H9 (cell line): ENCODE measurements around the gene KRT81. TPM values are rescaled to one million over a fixed set of nuclear protein-coding genes. Genes with fewer than 3 reads are reported as not detected.
A peak's percentile ranks its signal among the peaks of the same experiment; 100 is the strongest.

Experiments used
- DNase-seq: peaks from one replicate; pipeline ENCODE4 v3.0.0-alpha.2; 2017
- H2AFZ ChIP-seq: one replicate; pipeline ENCODE4 v1.6.1; 2013; ENCODE audit warnings: mild to moderate bottlenecking, low read length, control low read depth, moderate library complexity
- H2AK5ac ChIP-seq: 2 replicates; pipeline ENCODE4 v1.6.1; 2013; ENCODE audit warnings: low read length, control low read depth, mixed read lengths; ENCODE audit not compliant: insufficient read length
- H2BK120ac ChIP-seq: one replicate; pipeline ENCODE4 v1.6.1; 2013; ENCODE audit warnings: low read depth, mild to moderate bottlenecking, low read length, control low read depth, inconsistent platforms; ENCODE audit not compliant: poor library complexity, severe bottlenecking
- H2BK12ac ChIP-seq: 2 replicates; pipeline ENCODE4 v1.6.1; 2013; ENCODE audit warnings: low read length, control low read depth, mixed read lengths, low read depth; ENCODE audit not compliant: insufficient read length
- H2BK15ac ChIP-seq: 2 replicates; pipeline ENCODE4 v1.6.1; 2013; ENCODE audit warnings: low read depth, low read length, control low read depth
- H2BK20ac ChIP-seq: one replicate; pipeline ENCODE4 v1.6.1; 2013; ENCODE audit warnings: low read depth, mild to moderate bottlenecking, low read length, control low read depth, inconsistent platforms; ENCODE audit not compliant: poor library complexity, severe bottlenecking
- H2BK5ac ChIP-seq: 2 replicates; pipeline ENCODE4 v1.6.1; 2013; ENCODE audit warnings: low read length, control low read depth, mixed read lengths; ENCODE audit not compliant: insufficient read length
- H3K14ac ChIP-seq: 2 replicates; pipeline ENCODE4 v1.6.1; 2013; ENCODE audit warnings: low read length, control low read depth; ENCODE audit not compliant: insufficient read depth
- H3K18ac ChIP-seq: 2 replicates; pipeline ENCODE4 v1.6.1; 2013; ENCODE audit warnings: low read depth, mild to moderate bottlenecking, mixed read lengths, low read length, control low read depth; ENCODE audit not compliant: insufficient read length
- H3K23ac ChIP-seq: 2 replicates; pipeline ENCODE4 v1.6.1; 2013; ENCODE audit warnings: low read length, control low read depth, mixed read lengths, low read depth; ENCODE audit not compliant: insufficient read length
- H3K23me2 ChIP-seq: 2 replicates; pipeline ENCODE4 v1.6.1; 2013; ENCODE audit warnings: low read depth, mild to moderate bottlenecking, mixed read lengths, low read length, control low read depth; ENCODE audit not compliant: insufficient read length, poor library complexity, severe bottlenecking
- H3K27ac ChIP-seq: 2 replicates; pipeline ENCODE4 v1.5.1; 2013; ENCODE audit warnings: low read length, control low read depth, mixed read lengths, low read depth; ENCODE audit not compliant: insufficient read length
- H3K27me3 ChIP-seq: 2 replicates; pipeline ENCODE4 v1.6.1; 2013; ENCODE audit warnings: low read length, control low read depth, inconsistent platforms; ENCODE audit not compliant: insufficient read depth
- H3K4ac ChIP-seq: 2 replicates; pipeline ENCODE4 v1.6.1; 2013; ENCODE audit warnings: low read depth, mild to moderate bottlenecking, control low read depth, inconsistent platforms, low read length, moderate library complexity
- H3K4me1 ChIP-seq: 2 replicates; pipeline ENCODE4 v1.6.1; 2013; ENCODE audit warnings: low read length, control low read depth, inconsistent platforms; ENCODE audit not compliant: insufficient read depth
- H3K4me2 ChIP-seq: 2 replicates; pipeline ENCODE4 v1.6.1; 2013; ENCODE audit warnings: low read length, control low read depth, mixed read lengths; ENCODE audit not compliant: insufficient read length, insufficient read depth
- H3K56ac ChIP-seq: 2 replicates; pipeline ENCODE4 v1.6.1; 2013; ENCODE audit warnings: low read depth, mild to moderate bottlenecking, mixed read lengths, low read length, control low read depth; ENCODE audit not compliant: insufficient read length
- H3K79me1 ChIP-seq: 2 replicates; pipeline ENCODE4 v1.6.1; 2013; ENCODE audit warnings: low read depth, mild to moderate bottlenecking, moderate library complexity, low read length, control low read depth, inconsistent platforms; ENCODE audit not compliant: insufficient read depth, poor library complexity, severe bottlenecking
- H3K79me2 ChIP-seq: 2 replicates; pipeline ENCODE4 v1.6.1; 2013; ENCODE audit warnings: low read length, control low read depth, inconsistent platforms; ENCODE audit not compliant: insufficient read depth
- H3K9ac ChIP-seq: 2 replicates; pipeline ENCODE4 v1.6.1; 2013; ENCODE audit warnings: low read length, control low read depth, mixed read lengths; ENCODE audit not compliant: insufficient read length; ENCODE audit errors: extremely low read depth
- H3K9me3 ChIP-seq: one replicate; pipeline ENCODE4 v1.6.1; 2013; ENCODE audit warnings: low read depth, low read length, inconsistent platforms; ENCODE audit not compliant: control insufficient read depth
- H3T11ph ChIP-seq: one replicate; pipeline ENCODE4 v1.6.1; 2013; ENCODE audit warnings: mild to moderate bottlenecking, low read length, control low read depth, inconsistent platforms
- H4K20me1 ChIP-seq: one replicate; pipeline ENCODE4 v1.6.1; 2013; ENCODE audit not compliant: control insufficient read depth, insufficient read length, insufficient read depth
- H4K5ac ChIP-seq: 2 replicates; pipeline ENCODE4 v1.6.1; 2013; ENCODE audit warnings: low read depth, mild to moderate bottlenecking, mixed read lengths, low read length, control low read depth; ENCODE audit not compliant: insufficient read length
- H4K8ac ChIP-seq: replicated peaks from 2 replicates; pipeline ENCODE4 v1.6.1; 2013; ENCODE audit warnings: low read length, control low read depth, mixed read lengths, low read depth; ENCODE audit not compliant: insufficient read length
- H4K91ac ChIP-seq: 2 replicates; pipeline ENCODE4 v1.6.1; 2013; ENCODE audit warnings: low read depth, mild to moderate bottlenecking, moderate library complexity, mixed read lengths, low read length, control low read depth; ENCODE audit not compliant: insufficient read length
- H3K27ac Mint-ChIP-seq, 3 experiments: 2 replicates in 2 of 3; 3 replicates in 1 of 3; pipeline ENCODE4 v1.8.0; 2020 to 2021; ENCODE audit warnings: mixed read lengths in 3 of 3, mild to moderate bottlenecking in 1 of 3, moderate library complexity in 1 of 3
- H3K27me3 Mint-ChIP-seq: 2 replicates; pipeline ENCODE4 v1.8.0; 2021; ENCODE audit warnings: low read depth, mild to moderate bottlenecking, moderate library complexity, mixed read lengths
- H3K36me3 Mint-ChIP-seq, 3 experiments: 2 replicates in 2 of 3; 3 replicates in 1 of 3; pipeline ENCODE4 v1.8.0; 2020 to 2021; ENCODE audit warnings: low read depth in 3 of 3, mixed read lengths in 3 of 3; ENCODE audit not compliant: insufficient read depth in 1 of 3
- H3K4me1 Mint-ChIP-seq, 2 experiments: 2 replicates each; pipeline ENCODE4 v1.8.0; 2020; ENCODE audit warnings: mixed read lengths in 2 of 2
- H3K4me3 Mint-ChIP-seq, 2 experiments: 2 replicates in 1 of 2; 3 replicates in 1 of 2; pipeline ENCODE4 v1.8.0; 2020 to 2021; ENCODE audit warnings: mild to moderate bottlenecking in 2 of 2, mixed read lengths in 2 of 2, moderate library complexity in 1 of 2
- H3K9me3 Mint-ChIP-seq, 2 experiments: 2 replicates in 1 of 2; 3 replicates in 1 of 2; pipeline ENCODE4 v1.8.0; 2020; ENCODE audit warnings: mild to moderate bottlenecking in 2 of 2, mixed read lengths in 2 of 2, moderate library complexity in 1 of 2
- WGBS: extraction: QIAGEN DNeasy Blood & Tissue Kit; methylation state at CpG from one replicate; pipeline ENCODE4 v1.1.7; 2013; ENCODE audit warnings: missing lambda C conversion rate, low lambda C conversion rate, mixed read lengths; ENCODE audit not compliant: insufficient read length; ENCODE audit errors: extremely low coverage; 5-methylcytosine and 5-hydroxymethylcytosine counted together
- total RNA-seq: library from RNA; stranded (reverse); gene quantifications from 2 replicates; pipeline ENCODE4 v1.2.1, GENCODE V29; 2021
- TF ChIP-seq, protein P1 (sequence below): fragments of 200-600 bp; sonication (generic); conservative IDR thresholded peaks from 3 replicates; pipeline ENCODE4 v1.8.0; 2021; ENCODE audit warnings: antibody characterized with exemption, mild to moderate bottlenecking

The KRT81 gene
- total RNA-seq, 1 experiment from 2014 or later, result not detected

- Histone ChIP-seq H3T11ph (no peak overlapping the region), H3K9me3 (no peaks in the 10 kb centered on the region), H3K4me2 (no peak overlapping the region), H2BK12ac (no peak overlapping the region), H3K79me2 (no peaks in the 10 kb centered on the region), H2BK15ac (no peak overlapping the region), H3K23ac (no peak overlapping the region), H3K56ac (no peak overlapping the region), H3K14ac (no peak overlapping the region; the same call in 1 of the 2 replicates), H2BK120ac (no peak overlapping the region), H3K27ac (no peak overlapping the region), H2BK20ac (no peak overlapping the region), H3K4me1 (no peaks in the 10 kb centered on the region), H4K5ac (no peak overlapping the region), H2AK5ac (no peak overlapping the region), H2BK5ac (no peak overlapping the region), H3K79me1 (no peaks in the 10 kb centered on the region), H3K23me2 (no peaks in the 10 kb centered on the region), H3K27me3 (no peaks in the 10 kb centered on the region; the same call in 1 of the 2 replicates), H3K9ac (no peak overlapping the region), H4K20me1 (no peaks in the 10 kb centered on the region), H2AFZ (no peak overlapping the region), H4K91ac (no peak overlapping the region), H3K18ac (no peak overlapping the region), H3K4ac (no peak overlapping the region), H4K8ac (no peak overlapping the region)
- H3K27me3 Mint-ChIP-seq, result peaks cover 53% of the 10 kb centered on the region
- TF ChIP-seq, protein P1, sequence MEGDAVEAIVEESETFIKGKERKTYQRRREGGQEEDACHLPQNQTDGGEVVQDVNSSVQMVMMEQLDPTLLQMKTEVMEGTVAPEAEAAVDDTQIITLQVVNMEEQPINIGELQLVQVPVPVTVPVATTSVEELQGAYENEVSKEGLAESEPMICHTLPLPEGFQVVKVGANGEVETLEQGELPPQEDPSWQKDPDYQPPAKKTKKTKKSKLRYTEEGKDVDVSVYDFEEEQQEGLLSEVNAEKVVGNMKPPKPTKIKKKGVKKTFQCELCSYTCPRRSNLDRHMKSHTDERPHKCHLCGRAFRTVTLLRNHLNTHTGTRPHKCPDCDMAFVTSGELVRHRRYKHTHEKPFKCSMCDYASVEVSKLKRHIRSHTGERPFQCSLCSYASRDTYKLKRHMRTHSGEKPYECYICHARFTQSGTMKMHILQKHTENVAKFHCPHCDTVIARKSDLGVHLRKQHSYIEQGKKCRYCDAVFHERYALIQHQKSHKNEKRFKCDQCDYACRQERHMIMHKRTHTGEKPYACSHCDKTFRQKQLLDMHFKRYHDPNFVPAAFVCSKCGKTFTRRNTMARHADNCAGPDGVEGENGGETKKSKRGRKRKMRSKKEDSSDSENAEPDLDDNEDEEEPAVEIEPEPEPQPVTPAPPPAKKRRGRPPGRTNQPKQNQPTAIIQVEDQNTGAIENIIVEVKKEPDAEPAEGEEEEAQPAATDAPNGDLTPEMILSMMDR, result no peak
- DNase-seq, result peak; percentile 23
- WGBS, result no CpG with 5 or more reads among the region's 9 CpGs
- peaks cover 2 to 3% of the 10 kb centered on the region in 2 experiments for H3K4me1 Mint-ChIP-seq
- H3K9me3 Mint-ChIP-seq, result no peaks in the 10 kb centered on the region
- H3K27ac Mint-ChIP-seq, result no peak overlapping the region
- no peaks in the 10 kb centered on the region for H3K36me3 Mint-ChIP-seq
- H3K4me3 Mint-ChIP-seq, result no peak overlapping the region
These were observed 22.6 kb upstream of the KRT81 start for GRCh38 chr12:52313926-52314325.
